GM10847 (cell line): ENCODE results near the gene DOP1B.

Experiments
- POLR2A ChIP-seq: IDR thresholded peaks from 2 replicates; pipeline ENCODE4 v1.6.1; 2011; ENCODE audit not compliant: insufficient read length; ENCODE audit errors: extremely low read depth

The DOP1B gene

DNA sequence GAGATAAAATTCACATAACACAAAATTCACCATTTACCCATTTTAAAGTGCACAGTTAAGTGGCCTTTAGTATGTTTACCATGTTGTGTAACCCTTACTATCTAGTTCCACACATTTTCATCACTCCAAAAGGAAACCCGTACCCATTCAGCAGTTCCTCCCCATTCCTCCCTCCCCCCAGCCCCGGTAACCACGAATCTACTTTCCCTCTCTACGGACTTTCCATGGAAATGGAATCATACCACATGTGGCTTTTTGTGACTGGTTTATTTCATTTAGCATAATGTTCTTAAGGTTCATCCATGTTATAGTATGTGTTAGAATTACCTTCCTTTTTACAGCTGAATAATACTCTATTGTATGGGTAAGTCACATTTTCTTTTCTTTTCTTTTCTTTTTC is 10.9 kb downstream of the DOP1B start:
- no peak for TF ChIP-seq POLR2A

DNA sequence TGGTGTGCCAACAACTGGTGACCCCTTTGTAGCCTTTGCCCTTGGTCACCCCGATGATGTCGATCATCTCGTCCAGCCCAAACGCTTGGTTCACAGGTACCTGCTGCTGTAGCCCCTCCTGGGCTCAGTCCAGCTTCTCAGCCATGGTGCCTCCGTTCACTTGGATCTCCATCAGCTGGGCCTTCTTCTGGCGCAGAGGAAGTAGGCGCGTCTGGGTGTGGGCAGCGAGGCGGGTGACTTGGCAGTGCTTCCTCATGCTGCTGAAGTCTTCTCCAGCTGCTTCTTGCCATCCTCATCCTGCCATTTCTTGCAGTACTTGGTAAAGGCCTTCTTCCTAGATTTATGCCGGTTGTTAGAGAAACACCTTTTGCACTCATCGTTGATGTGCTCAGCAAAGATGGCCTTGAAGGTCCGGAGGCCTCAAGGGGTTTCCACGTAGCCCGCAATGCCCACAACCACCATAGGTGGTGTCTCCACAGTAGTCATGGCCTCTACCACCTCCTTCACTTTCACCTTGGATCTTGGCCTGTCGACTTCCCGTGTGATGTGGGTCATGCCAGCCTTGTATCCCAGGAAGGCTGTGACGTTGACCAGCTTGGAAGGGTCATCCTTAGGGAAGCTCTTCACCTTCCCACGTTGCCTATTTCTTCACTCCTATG is 13.0 kb downstream of the DOP1B start:
- no peak for TF ChIP-seq POLR2A

DNA sequence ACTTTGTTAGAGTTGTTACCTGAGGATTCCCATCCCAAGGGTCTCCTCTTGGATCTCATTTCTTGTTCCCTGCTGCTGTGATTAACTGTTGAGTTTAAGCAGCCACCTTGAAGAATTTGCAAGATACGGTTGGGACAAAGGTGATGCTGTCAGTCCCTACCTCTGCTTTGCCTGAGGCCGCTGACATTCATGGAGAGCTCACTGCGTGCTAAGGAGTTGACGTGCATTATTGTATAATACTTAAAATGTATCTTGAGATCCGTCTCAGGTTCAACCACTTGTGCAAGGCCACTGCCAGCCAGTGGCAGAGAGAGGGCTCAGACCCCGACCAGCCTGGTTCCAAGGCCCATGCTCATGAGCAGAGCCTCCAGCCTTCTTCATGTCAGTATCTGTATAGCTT is 14.2 kb downstream of the DOP1B start:
- no peak for TF ChIP-seq POLR2A

DNA sequence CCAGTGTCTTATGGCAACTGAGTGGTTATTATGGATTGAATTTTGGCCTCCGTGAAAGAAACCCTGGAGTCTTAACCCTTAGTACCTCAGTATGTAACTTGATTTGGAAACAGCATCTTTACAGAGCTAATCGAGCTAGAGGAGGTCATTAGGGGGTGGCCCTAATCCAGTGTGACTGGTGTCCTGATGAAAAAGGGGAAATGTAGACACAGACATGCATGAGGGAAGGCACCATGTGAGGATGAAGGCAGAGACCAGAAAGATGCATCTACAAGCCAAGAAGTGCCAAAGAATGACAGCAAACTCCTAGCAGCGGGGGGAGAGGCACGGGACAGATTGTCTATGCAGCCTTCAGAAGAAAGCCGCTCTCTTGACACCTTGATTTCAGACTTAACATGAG is 14.7 kb downstream of the DOP1B start:
- no peak for TF ChIP-seq POLR2A

DNA sequence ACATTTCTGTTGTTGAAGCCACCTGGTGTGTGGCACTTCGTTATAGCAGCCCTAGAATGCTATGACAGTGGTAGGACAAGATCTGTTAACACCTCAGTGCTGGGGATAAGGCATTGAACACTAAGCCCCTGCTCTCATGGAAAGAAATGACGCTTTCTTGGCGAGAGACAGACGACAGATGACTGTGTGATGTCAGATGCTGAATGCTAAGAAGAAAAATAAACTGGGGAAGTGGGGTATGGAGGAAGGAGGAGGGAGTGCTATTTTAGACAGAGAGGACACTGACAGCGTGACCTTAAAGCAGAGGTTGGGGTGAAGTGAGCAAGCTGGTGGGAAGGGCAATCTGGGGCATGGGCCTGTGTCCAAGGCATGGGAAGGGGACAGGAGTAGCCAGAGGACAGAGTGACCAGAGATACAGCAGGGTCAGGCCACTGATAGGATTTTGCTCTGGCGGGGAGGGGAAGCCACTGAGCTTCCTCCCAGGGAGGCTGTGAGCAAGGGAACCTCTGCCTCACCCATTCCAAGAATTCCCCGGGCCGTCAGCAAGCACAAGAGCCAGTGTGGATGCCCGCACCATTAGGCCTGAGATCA is 15.2 kb downstream of the DOP1B start:
- no peak for TF ChIP-seq POLR2A

DNA sequence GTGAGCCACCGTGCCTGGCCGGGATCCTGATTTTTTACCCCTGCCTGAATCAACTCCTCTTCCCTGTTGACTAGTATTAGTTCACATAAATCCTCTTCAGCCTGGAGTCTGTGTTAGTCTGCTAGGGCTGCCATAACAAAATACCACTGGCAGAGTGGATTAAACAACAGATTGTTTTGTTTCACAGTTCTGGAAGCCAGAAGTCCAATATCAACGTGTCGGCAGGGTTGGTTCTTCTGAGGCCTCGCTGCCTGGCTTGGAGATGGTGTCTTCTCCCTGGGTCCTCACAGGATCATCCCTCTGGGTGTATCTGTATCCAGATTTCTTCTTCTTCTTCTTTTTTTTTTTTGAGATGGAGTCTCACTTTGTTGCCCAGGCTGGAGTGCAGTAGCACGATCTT is 18.2 kb downstream of the DOP1B start:
- no peak for TF ChIP-seq POLR2A

DNA sequence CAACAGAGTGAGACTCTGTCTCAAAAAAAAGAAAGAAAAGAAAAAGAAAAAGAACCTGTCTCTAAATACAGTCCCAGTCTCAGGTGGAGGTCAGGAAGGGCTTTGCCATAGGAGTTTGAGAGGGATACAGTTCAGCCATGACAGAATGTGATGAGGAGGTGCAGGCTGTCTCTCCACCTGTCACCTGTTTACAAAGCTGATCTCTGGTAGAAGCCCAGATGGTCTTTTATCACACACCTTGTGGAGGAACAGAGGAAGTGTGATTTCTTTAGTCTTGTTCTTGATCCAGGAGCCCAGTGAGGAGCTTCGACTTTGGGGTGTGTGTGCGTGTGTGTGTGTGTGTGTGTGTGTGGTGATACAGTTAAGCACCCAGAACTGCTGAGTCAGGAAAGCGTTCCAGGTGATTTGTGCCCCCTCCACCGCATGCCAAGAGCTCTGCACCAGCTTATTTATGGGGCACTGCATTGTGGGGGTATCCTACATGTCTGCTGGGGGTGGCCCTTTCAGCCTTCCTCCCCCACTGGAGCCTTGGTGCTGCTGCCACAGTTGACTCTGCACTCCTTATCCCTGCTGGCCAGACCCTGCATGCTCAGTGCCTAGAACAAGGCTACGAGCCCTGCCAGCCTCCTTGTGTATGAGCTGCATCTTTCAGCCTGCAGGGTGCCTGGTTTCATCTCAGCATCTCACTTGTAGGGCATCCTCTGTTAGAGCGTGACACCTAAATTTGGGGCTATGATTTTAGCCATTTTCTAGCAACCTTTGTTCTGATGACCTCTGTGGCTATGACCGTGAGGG is 19.3 kb downstream of the DOP1B start:
- no peak for TF ChIP-seq POLR2A

DNA sequence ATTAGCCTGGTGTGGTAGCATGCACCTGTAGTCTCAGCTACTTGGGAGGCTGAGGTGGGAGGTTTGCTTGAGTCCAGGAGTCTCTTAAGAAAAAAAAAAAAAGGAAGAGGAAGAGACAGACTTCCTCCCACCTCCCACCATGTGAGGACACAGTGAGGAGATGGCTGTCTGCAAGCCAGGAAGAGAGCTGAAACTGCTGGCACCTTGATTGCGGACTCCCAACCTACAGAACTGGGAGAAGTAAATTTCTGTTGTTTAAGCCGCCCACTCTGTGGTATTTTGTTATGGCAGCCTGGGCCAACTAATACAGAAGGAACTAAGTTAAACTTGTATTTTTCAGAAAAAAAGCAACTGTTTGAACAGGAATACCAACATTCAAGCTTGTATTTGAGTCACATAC is 21.7 kb downstream of the DOP1B start:
- TF ChIP-seq POLR2A: no peak

DNA sequence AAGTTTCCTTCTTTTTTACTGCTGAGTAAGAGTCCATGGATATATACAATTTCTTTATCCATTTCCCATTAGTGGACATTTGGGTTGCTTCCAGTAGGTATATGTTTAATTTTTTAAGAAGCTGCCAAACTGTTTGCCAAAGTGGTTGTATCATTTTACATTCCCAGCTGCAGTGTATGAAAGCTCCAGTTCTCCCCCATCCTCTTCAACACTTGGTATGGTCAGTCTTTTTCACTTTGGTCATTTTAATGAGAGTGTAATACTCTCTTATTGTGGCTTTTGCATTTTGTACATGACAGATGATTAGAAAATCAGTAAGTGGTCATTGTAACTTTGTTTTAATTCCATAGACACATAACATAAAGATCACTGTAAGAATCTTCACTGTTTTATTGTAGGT is 22.5 kb downstream of the DOP1B start:
- no peak for TF ChIP-seq POLR2A

DNA sequence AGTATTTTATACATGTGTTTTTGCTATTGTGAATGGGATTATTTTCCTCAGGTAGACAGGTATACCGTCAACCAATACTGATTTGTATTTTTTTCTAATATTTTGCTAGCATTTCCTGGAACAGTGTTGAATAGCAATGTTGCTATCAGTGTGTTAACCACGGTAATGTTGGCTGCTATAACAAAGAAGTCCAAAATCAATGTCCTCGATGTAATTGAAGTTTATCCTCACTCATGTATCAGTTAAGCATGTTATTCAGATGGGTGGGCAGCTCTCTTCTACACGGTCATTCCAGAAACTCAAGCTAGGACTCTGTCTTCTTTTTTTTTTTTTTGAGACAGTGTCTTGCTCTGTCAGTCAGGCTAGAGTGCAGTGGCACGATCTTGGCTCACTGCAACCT is 24.3 kb downstream of the DOP1B start:
- TF ChIP-seq POLR2A: no peak

DNA sequence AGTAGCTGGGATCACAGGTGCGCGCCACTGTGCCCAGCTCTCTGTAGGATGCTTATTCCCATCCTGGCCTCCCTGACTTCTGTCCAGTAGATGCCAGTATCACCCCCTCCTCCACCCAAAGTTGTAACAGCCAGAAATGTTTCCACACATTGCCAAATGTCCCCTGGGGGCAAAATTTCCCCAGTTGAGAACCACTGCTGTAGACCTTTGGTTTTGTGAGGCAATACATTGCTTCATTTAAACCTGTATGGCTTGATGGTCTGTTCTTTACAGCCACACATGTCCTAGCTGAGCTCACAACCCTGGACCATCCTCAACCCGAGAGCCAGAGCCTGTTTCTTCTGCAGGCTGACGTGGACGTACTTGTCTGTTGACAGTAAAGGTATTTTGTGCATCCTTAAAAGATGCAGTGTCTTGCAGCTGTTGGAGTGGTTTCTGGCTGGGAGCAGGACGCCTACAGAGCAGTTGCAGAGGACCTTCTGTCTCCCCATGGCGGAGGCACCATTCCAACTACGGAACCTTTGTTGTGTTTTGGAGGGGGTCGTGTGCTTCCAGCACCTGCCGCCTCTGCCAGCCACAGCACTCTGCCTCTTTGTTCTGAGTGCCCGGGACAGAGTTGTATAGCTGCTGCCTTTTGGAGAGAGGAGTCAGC is 26.6 kb downstream of the DOP1B start:
- TF ChIP-seq POLR2A: no peak

DNA sequence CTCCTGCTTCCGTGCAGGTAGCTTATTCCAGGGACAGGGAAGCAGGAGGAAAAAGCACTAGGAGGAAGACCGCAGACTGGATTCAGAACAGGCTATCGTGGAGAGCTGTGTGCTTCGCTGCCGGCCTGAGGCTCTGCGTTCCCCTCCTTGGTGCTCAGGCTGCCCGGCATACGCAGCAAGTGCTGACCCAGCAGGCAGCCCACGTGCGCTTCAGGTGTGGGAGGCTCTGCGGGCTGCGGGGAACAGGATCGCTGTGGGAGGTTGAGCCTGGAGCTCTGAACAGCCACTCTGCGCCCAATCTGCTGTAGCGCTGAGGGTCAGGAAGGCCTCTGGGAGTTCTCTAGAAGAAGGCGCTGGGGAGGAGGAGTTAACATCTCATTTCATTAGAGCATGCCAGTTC is 27.9 kb downstream of the DOP1B start:
- TF ChIP-seq POLR2A: no peak

DNA sequence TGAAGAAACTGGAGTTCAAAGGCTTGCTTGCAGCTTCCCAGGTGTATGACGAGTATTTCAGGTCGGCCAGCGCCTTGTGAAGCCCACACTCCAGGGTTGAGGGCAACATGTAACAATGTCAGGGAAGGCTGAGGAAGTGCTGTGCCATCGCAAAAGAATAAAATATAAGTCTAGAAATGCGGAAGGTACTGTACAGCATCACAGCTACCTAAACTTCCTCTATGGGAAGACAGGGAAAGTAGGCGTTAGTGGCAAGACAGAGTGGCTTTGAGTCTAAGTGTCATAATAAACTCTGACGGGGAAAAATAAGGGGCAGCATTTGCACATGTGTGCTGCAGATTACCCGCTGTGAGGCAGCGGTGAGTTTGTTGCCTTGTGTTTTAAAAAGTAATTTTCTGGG is 28.9 kb downstream of the DOP1B start:
- TF ChIP-seq POLR2A: no peak

DNA sequence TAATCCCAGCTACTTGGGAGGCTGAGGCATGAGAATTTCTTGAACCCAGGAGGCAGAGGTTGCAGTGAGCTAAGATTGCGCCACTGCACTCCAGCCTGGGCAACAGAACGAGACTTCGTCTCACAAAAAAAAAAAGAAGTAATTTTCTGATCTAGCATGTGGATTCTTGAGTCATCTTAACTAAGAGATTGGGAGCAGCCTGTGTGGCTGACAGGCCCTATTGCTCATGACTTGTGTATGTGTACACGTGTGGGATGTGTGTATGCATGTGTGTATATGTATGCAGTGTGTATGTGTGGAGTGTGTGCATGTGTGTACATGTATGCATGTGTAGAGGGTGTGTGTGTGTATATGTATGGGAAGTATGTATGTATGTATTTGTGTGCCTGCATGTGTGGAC is 29.5 kb downstream of the DOP1B start:
- TF ChIP-seq POLR2A: no peak

DNA sequence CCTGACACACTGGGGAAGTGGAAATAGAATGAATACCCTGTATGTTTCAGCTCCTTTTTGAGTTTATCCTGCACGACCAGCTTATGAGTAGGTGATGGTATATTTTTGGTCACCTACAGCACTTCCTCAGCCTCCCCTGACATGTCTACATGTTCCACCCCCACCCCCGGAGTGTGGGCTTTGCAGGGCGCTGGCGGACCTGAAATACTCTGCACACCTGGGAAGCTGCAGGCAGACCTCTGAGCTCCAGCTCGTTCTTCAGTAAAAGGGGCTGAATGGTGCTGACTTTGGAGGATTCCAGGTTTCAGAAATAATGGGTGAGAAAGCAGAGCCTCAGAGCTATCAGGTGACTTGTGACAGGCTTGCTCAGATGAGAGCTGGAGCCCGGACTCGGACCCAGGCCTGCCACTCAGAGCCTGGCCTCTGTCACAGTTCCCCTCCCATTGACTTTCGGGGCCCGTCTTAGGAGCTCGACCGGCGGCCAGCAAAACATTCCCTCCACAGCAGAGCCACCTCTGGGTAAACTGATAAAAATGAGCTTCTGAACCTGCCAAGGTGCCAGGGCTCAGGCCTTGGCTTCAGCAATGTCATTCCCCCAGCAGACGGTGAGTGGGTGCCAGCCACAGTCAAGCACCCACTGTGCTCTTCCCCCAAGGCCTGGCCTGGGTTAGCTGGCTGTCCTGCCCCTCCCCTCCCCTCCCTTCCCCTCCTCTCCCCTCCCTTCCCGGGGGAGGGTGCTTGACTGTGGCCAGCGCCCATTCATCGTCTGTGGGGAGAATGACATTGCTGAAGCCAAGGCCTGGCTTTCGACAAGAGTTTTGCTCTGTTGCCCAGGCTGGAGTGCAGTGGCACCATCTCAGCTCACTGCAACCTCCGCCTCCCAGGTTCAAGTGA is 30.1 kb downstream of the DOP1B start:
- TF ChIP-seq POLR2A: no peak
